ENCODE results near the gene ATP2A2. TPM values are rescaled to one million over a fixed set of nuclear protein-coding genes. Genes with fewer than 3 reads are reported as not detected.

The ATP2A2 gene
- total RNA-seq, 1 experiment from 2014 or later, result 239 TPM

DNA sequence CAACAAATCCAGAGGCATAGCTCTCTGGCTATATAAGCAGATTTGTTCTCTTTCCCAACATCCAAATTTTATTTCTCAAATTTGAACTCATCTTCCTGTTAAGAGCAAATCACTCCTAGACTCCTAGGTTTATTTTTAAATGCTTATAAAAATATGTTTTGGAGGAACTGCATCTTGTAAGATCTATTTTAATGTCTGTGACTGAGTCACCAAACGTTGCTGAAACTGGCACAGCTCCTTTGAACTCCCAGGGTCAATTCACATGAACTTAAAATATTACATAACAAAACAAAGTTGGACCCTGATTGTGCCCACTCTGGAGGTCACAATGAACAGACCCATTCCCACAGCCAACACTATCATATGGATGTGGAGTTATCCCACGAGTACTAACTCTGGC, 98.6 kb downstream of the ATP2A2 start (continued):
- TF ChIP-seq, protein P1, sequence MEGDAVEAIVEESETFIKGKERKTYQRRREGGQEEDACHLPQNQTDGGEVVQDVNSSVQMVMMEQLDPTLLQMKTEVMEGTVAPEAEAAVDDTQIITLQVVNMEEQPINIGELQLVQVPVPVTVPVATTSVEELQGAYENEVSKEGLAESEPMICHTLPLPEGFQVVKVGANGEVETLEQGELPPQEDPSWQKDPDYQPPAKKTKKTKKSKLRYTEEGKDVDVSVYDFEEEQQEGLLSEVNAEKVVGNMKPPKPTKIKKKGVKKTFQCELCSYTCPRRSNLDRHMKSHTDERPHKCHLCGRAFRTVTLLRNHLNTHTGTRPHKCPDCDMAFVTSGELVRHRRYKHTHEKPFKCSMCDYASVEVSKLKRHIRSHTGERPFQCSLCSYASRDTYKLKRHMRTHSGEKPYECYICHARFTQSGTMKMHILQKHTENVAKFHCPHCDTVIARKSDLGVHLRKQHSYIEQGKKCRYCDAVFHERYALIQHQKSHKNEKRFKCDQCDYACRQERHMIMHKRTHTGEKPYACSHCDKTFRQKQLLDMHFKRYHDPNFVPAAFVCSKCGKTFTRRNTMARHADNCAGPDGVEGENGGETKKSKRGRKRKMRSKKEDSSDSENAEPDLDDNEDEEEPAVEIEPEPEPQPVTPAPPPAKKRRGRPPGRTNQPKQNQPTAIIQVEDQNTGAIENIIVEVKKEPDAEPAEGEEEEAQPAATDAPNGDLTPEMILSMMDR (IDR thresholded peaks at IDR 0.05 in 2 of 3, conservative IDR thresholded peaks at IDR 0.05 in 1 of 3; ENCODE audit: borderline replicate concordance in 1 of 3, insufficient read depth in 1 of 3, low read depth in 2 of 3, low read length in 2 of 3), result no peak
- TF ChIP-seq EGR1 (IDR thresholded peaks at IDR 0.05; ENCODE audit: low read depth) (no peak), EZH2 (IDR thresholded peaks at IDR 0.05) (no peak), ZNF274 (IDR thresholded peaks at IDR 0.05; ENCODE audit: low read depth, low read length) (no peak)

DNA sequence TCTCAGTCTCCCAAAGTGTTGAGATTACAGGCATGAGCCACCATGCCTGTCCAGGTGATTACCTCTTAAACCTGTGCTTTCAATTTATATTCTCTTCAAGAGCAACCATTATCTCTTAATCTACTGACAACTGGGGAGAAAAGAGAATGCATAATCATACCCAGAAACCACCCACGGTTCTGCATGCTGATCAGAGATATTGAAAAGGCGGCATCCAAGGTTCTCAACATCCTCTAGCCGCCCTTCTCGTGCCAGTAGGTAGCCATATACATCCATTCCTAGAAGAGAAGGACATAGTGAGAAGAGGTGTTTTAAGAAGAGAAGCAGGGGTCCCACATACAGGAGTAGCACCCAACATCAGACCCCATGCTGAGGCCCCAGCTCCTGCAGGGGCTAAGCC, 101.6 kb downstream of the ATP2A2 start:
- ChIA-PET POLR2A (no interaction called here), CTCF (no interaction called here), RAD21 (ENCODE audit: low non-redundant PET in 1 of 2, low total read pairs in 2 of 2, uncharacterized antibody in 2 of 2, unreplicated experiment in 2 of 2) (no interaction called here)
- no peak for TF ChIP-seq SRF (IDR thresholded peaks at IDR 0.05; ENCODE audit: low read depth)
- TF ChIP-seq, protein P2, sequence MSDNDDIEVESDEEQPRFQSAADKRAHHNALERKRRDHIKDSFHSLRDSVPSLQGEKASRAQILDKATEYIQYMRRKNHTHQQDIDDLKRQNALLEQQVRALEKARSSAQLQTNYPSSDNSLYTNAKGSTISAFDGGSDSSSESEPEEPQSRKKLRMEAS (IDR thresholded peaks at IDR 0.05), result no peak
- TF ChIP-seq YY1 (IDR thresholded peaks at IDR 0.05; ENCODE audit: extremely low read depth, insufficient replicate concordance, low read depth, low read length), result no peak
- TF ChIP-seq SP1 (IDR thresholded peaks at IDR 0.05; ENCODE audit: low read depth), result no peak
- TF ChIP-seq, protein P1 (IDR thresholded peaks at IDR 0.05 in 2 of 3, conservative IDR thresholded peaks at IDR 0.05 in 1 of 3; ENCODE audit: borderline replicate concordance in 1 of 3, insufficient read depth in 1 of 3, low read depth in 2 of 3, low read length in 2 of 3), result no peak
- no peak for TF ChIP-seq CBX3 (IDR thresholded peaks at IDR 0.05; ENCODE audit: low read depth)
- H3K79me2 ChIP-seq (ENCODE audit: insufficient read depth, low read length), result peaks cover 23% of the 10 kb centered on the region
- DNase-seq (ENCODE audit: low read depth, low spot score) (no peak), ATAC-seq (no peak)
- H3K9ac ChIP-seq (ENCODE audit: low read length), result no peak overlapping the region
- H3K4me3 ChIP-seq (replicated peaks in 1 of 2; ENCODE audit: low read depth in 1 of 2, low read length in 2 of 2), result no peak overlapping the region
- H3K36me3 ChIP-seq (ENCODE audit: control insufficient read depth in 1 of 2, insufficient read depth in 2 of 2, low read length in 2 of 2), result peaks cover 46 to 61% of the 10 kb centered on the region in 2 experiments
- no peaks in the 10 kb centered on the region for H3K27me3 ChIP-seq (ENCODE audit: insufficient read depth, low read length)
- H2AFZ ChIP-seq (ENCODE audit: low read depth, low read length, poor library complexity, severe bottlenecking), result no peak overlapping the region
- H3K27ac ChIP-seq (ENCODE audit: low read depth, low read length), result no peak overlapping the region
- intact Hi-C loops (cut with micrococcal nuclease), result no loop called here
- H3K4me1 ChIP-seq (ENCODE audit: control insufficient read depth in 1 of 2, insufficient read depth in 2 of 2, low read length in 2 of 2), result peaks cover 8 to 12% of the 10 kb centered on the region in 2 experiments
- H3K9me3 ChIP-seq (ENCODE audit: control insufficient read depth in 1 of 2, insufficient read depth in 1 of 2, low read depth in 1 of 2, low read length in 2 of 2), result no peaks in the 10 kb centered on the region
- no peaks in the 10 kb centered on the region for H3K9me2 ChIP-seq (ENCODE audit: insufficient read depth)
- BruUV-seq (replicated peaks), result no TSS peak
- H3K4me2 ChIP-seq (ENCODE audit: low read length), result no peak overlapping the region
- H4K20me1 ChIP-seq (ENCODE audit: insufficient read depth), result no peaks in the 10 kb centered on the region

Other genes with a start within 250 kb of the ATP2A2 start
- 10.1 TPM for gene C12orf76, start 232.7 kb upstream of the ATP2A2 start, total RNA-seq (2021; ENCODE audit: unreplicated experiment)
- 9.0 TPM for gene IFT81, start 156.9 kb upstream of the ATP2A2 start, total RNA-seq (2021; ENCODE audit: unreplicated experiment)
- 55.9 TPM for gene ANAPC7, start 122.5 kb downstream of the ATP2A2 start, total RNA-seq (2021; ENCODE audit: unreplicated experiment)
- gene ARPC3, start 169.1 kb downstream of the ATP2A2 start, total RNA-seq (2021; ENCODE audit: unreplicated experiment), result 115 TPM
- gene GPN3, start 187.0 kb downstream of the ATP2A2 start, total RNA-seq (2021; ENCODE audit: unreplicated experiment), result 46.2 TPM
- gene FAM216A, start 187.6 kb downstream of the ATP2A2 start, total RNA-seq (2021; ENCODE audit: unreplicated experiment), result 10.1 TPM
- gene VPS29, start 220.9 kb downstream of the ATP2A2 start, total RNA-seq (2021; ENCODE audit: unreplicated experiment), result 95.7 TPM
- 0.17 TPM for gene RAD9B, start 221.1 kb downstream of the ATP2A2 start, total RNA-seq (2021; ENCODE audit: unreplicated experiment)